ENCODE results near the gene ARID3A. TPM values are rescaled to one million over a fixed set of nuclear protein-coding genes. Genes with fewer than 3 reads are reported as not detected.

ARID3A gene
- total and polyA plus RNA-seq, 2 of the 8 experiments (the other 6 are each of a cell fraction or from before 2014, with no cell fraction given), result 40.5 to 77.4 TPM

DNA sequence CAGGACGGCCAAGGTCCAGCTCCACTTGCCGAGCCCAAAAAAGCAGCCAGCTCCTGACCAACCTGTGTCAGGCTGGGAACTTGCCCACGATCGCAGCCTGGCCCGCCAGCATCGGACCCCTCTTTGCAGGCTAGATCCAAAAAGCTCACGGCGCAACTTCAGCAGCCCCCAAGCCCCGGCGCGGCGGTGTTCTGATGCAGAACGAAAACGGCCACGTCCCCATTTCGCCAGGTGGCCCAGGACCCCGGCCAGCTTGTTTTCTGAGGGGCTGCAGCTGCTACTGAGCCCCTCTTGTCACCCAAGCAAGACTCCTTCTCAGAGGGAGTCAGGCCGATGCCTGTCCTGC lies 93.8 kb downstream of the ARID3A start:
- H3K27ac ChIP-seq (ENCODE audit: low read depth, low read length), result no peak overlapping the region
- H2BK15ac ChIP-seq (ENCODE audit: low read length), result no peak overlapping the region
- no peak overlapping the region for H2BK120ac ChIP-seq (replicated peaks; ENCODE audit: low read depth, low read length)
- peaks cover 9% of the 10 kb centered on the region for H3K23me2 ChIP-seq (ENCODE audit: low read depth, low read length)
- no peak overlapping the region for H4K5ac ChIP-seq (ENCODE audit: insufficient read length, low read depth, low read length)
- peaks cover 36 to 45% of the 10 kb centered on the region in 2 experiments for H4K20me1 ChIP-seq (replicated peaks in 1 of 2; ENCODE audit: control insufficient read depth in 1 of 2, insufficient read depth in 2 of 2, low read length in 2 of 2)
- H3K79me2 ChIP-seq (ENCODE audit: control insufficient read depth in 1 of 2, insufficient read depth in 2 of 2, low read length in 2 of 2), result peaks cover 36 to 63% of the 10 kb centered on the region in 2 experiments
- H4K91ac ChIP-seq (replicated peaks; ENCODE audit: insufficient read length, low read length), result no peak overlapping the region
- peaks cover 0 to 37% (median 25%) of the 10 kb centered on the region in 4 experiments; a peak in 5 of 7 replicates for H3K4me1 ChIP-seq (replicated peaks in 1 of 4; ENCODE audit: control insufficient read depth in 3 of 4, insufficient read depth in 4 of 4, low read length in 3 of 4)
- H2BK12ac ChIP-seq (ENCODE audit: low read depth, low read length), result no peak overlapping the region
- ChIA-PET CTCF (ENCODE audit: partially characterized antibody) (interaction anchor here (0.9 to 2.3 kb wide), 10 partner anchors 9 to 96 kb away, joined by 3 to 8 read pairs (median 4); no protein-coding TSS in a partner anchor), POLR2A (ENCODE audit: partially characterized antibody) (interaction anchor here (0.7 to 6.4 kb wide), 14 partner anchors 10 to 202 kb away, joined by 3 to 125 read pairs (median 4); partner anchors contain the start of genes ABCA7 and CNN2)
- peak overlapping the region in 2 of 4 experiments; percentile 54 to 81; a peak in 3 of 7 replicates for H3K9ac ChIP-seq (replicated peaks in 1 of 4; ENCODE audit: extremely low read depth in 1 of 4, low read depth in 3 of 4, low read length in 3 of 4)
- H2BK20ac ChIP-seq (ENCODE audit: low read length), result no peak overlapping the region
- no peak overlapping the region for H2AFZ ChIP-seq (ENCODE audit: low read length)
- H3K56ac ChIP-seq (replicated peaks; ENCODE audit: insufficient read length, low read depth, low read length), result no peak overlapping the region
- H3K4me2 ChIP-seq (ENCODE audit: insufficient read depth in 1 of 2, low read depth in 2 of 2, low read length in 2 of 2), result peak overlapping the region; percentile 93 to 98
- no peak overlapping the region for H3K4ac ChIP-seq (replicated peaks; ENCODE audit: insufficient read length, low read depth, low read length)
- no peak overlapping the region for H3K18ac ChIP-seq (ENCODE audit: extremely low read depth, low read length)
- DNase-seq (ENCODE audit: low read depth in 1 of 2, low spot score in 2 of 2), result no peak
- peaks cover 24% of the 10 kb centered on the region for H3K79me1 ChIP-seq (ENCODE audit: low read depth, low read length)
- H3K36me3 ChIP-seq (ENCODE audit: control insufficient read depth in 2 of 4, insufficient read depth in 4 of 4, low read length in 3 of 4), result no peaks in the 10 kb centered on the region
- no peaks in the 10 kb centered on the region for H3K9me3 ChIP-seq (ENCODE audit: insufficient read depth in 2 of 2, low read depth in 1 of 2, low read length in 1 of 2)
- H3K23ac ChIP-seq (ENCODE audit: insufficient read length), result no peak overlapping the region
- no peak for FAIRE-seq
- H4K8ac ChIP-seq (ENCODE audit: extremely low read depth, insufficient read depth, low read length), result no peak overlapping the region
- peak overlapping the region; percentile 84 to 97 (median 94) for H3K4me3 ChIP-seq (ENCODE audit: extremely low read depth in 1 of 4, insufficient read depth in 2 of 4, low read depth in 3 of 4, low read length in 4 of 4)
- peak overlapping the region; percentile 97; the same call in 1 of the 2 replicates for H2BK5ac ChIP-seq (ENCODE audit: low read depth, low read length)
- no peak overlapping the region for H3K14ac ChIP-seq (ENCODE audit: insufficient read length)
- H3K27me3 ChIP-seq (replicated peaks in 1 of 4; ENCODE audit: control insufficient read depth in 3 of 4, extremely low read depth in 1 of 4, insufficient read depth in 3 of 4, low read length in 3 of 4), result no peaks in the 10 kb centered on the region
- WGBS, 2 experiments (ENCODE audit: extremely low coverage in 1 of 2, insufficient coverage in 1 of 2, insufficient read length in 1 of 2, insufficient replicate concordance in 2 of 2, low coverage in 1 of 2, low lambda C conversion rate in 2 of 2, missing lambda C conversion rate in 1 of 2), result 89% methylated on average over 18 of the region's 18 CpGs; no CpG with 5 or more reads in 1 of the 2 experiments
- no peak overlapping the region for H2AK5ac ChIP-seq (ENCODE audit: low read depth, low read length)
- TF ChIP-seq ZNF274 (IDR thresholded peaks at IDR 0.05; ENCODE audit: borderline replicate concordance, extremely low read depth, low read length) (no peak), HDAC2 (IDR thresholded peaks at IDR 0.05; ENCODE audit: borderline replicate concordance in 1 of 2, low read depth in 2 of 2, low read length in 2 of 2) (no peak), POU5F1 (IDR thresholded peaks at IDR 0.05; ENCODE audit: low read depth, low read length) (no peak), CEBPB (IDR thresholded peaks at IDR 0.05; ENCODE audit: low read depth, low read length) (no peak), TBP (IDR thresholded peaks at IDR 0.05; ENCODE audit: low read depth, low read length) (no peak), RAD21 (IDR thresholded peaks at IDR 0.05 in 1 of 2, conservative IDR thresholded peaks at IDR 0.05 in 1 of 2; ENCODE audit: low read depth in 2 of 2, low read length in 2 of 2) (no peak), KDM5A (IDR thresholded peaks at IDR 0.05; ENCODE audit: low read length) (no peak), SAP30 (IDR thresholded peaks at IDR 0.05; ENCODE audit: insufficient read depth, insufficient replicate concordance, low read length) (no peak)
- TF ChIP-seq, protein P1, sequence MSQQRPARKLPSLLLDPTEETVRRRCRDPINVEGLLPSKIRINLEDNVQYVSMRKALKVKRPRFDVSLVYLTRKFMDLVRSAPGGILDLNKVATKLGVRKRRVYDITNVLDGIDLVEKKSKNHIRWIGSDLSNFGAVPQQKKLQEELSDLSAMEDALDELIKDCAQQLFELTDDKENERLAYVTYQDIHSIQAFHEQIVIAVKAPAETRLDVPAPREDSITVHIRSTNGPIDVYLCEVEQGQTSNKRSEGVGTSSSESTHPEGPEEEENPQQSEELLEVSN (IDR thresholded peaks at IDR 0.05), result no peak
